Measurements from ENCODE around the gene UBALD1.
"Not testable (repeated sequence)": the region's sequence is repeated elsewhere in the genome, so short reads cannot be mapped to it uniquely, and the experiment has no call there.

UBALD1 gene

GRCh38 chr16:4593086-4593485 lies 21.6 kb downstream of the UBALD1 start:
- no peak for DNase-seq

GRCh38 chr16:4591706-4592470 lies 22.8 kb downstream of the UBALD1 start:
- DNase-seq: no peak

- no peak for DNase-seq
These were observed 23.5 kb downstream of the UBALD1 start for GRCh38 chr16:4591191-4591590.

GRCh38 chr16:4588961-4589360 lies 25.7 kb downstream of the UBALD1 start:
- no peak for DNase-seq

GRCh38 chr16:4588386-4588785 lies 26.3 kb downstream of the UBALD1 start:
- DNase-seq: no peak

GRCh38 chr16:4586291-4586690 lies 28.4 kb downstream of the UBALD1 start:
- DNase-seq: no peak

GRCh38 chr16:4583906-4584305 lies 30.8 kb downstream of the UBALD1 start:
- DNase-seq: no peak

- no peak for DNase-seq
These were observed 34.4 kb downstream of the UBALD1 start for GRCh38 chr16:4580250-4580649.

- DNase-seq: no peak
These were observed 35.6 kb downstream of the UBALD1 start for GRCh38 chr16:4578961-4579530.

GRCh38 chr16:4576008-4576407 lies 38.7 kb downstream of the UBALD1 start:
- DNase-seq: no peak

- no peak for DNase-seq
These were observed 39.6 kb downstream of the UBALD1 start for GRCh38 chr16:4574919-4575705.

GRCh38 chr16:4573926-4574325 lies 40.8 kb downstream of the UBALD1 start:
- not testable (repeated sequence) for DNase-seq

GRCh38 chr16:4572715-4573114 lies 42.0 kb downstream of the UBALD1 start:
- no peak for DNase-seq

GRCh38 chr16:4570688-4571321 lies 43.9 kb downstream of the UBALD1 start:
- no peak for DNase-seq

- no peak for DNase-seq
These were observed 44.6 kb downstream of the UBALD1 start for GRCh38 chr16:4570086-4570485.

- no peak for DNase-seq
These were observed 48.5 kb downstream of the UBALD1 start for GRCh38 chr16:4566144-4566543.

GRCh38 chr16:4564661-4565267 lies 49.9 kb downstream of the UBALD1 start:
- no peak for DNase-seq

GRCh38 chr16:4561596-4561995 lies 53.1 kb downstream of the UBALD1 start:
- DNase-seq: peak; percentile 60
